DOHH2 (cell line): ENCODE data around the gene CMKLR1.

Experiments used
- H3F3A ChIP-seq: fragments of 200-600 bp; sonication (generic), shearing (Covaris generic); 2 replicates; pipeline ENCODE4 v1.6.0; 2016; ENCODE audit warnings: antibody characterized with exemption, mild to moderate bottlenecking; ENCODE audit not compliant: control insufficient read depth, insufficient read depth
- H3K27ac ChIP-seq: fragments of 200-600 bp; sonication (generic); 2 replicates; pipeline ENCODE4 v1.5.1; 2014; ENCODE audit warnings: low read depth, mild to moderate bottlenecking, low read length, moderate library complexity
- H3K27me3 ChIP-seq: fragments of 200-600 bp; sonication (generic); 2 replicates; pipeline ENCODE4 v1.6.1; 2014; ENCODE audit warnings: mild to moderate bottlenecking, low read length, mixed read lengths; ENCODE audit not compliant: control insufficient read depth
- H3K36me3 ChIP-seq: fragments of 200-600 bp; sonication (generic); 2 replicates; pipeline ENCODE4 v1.6.1; 2014; ENCODE audit warnings: mild to moderate bottlenecking, low read length, moderate library complexity, mixed read lengths; ENCODE audit not compliant: control insufficient read depth
- H3K4me1 ChIP-seq: fragments of 200-600 bp; sonication (generic); 2 replicates; pipeline ENCODE4 v1.6.1; 2014; ENCODE audit warnings: mild to moderate bottlenecking, low read length, mixed read lengths; ENCODE audit not compliant: control insufficient read depth
- H3K4me2 ChIP-seq: fragments of 200-600 bp; sonication (generic); 2 replicates; pipeline ENCODE4 v1.6.0; 2014; ENCODE audit warnings: mild to moderate bottlenecking, low read length, moderate library complexity
- H3K4me3 ChIP-seq: fragments of 200-600 bp; sonication (generic); 2 replicates; pipeline ENCODE4 v1.5.1; 2014; ENCODE audit warnings: mild to moderate bottlenecking, low read length, mixed read lengths
- H3K79me2 ChIP-seq: fragments of 200-600 bp; sonication (generic); 2 replicates; pipeline ENCODE4 v1.6.1; 2014; ENCODE audit warnings: mild to moderate bottlenecking, low read length, mixed read lengths; ENCODE audit not compliant: control insufficient read depth
- H3K9me2 ChIP-seq: fragments of 200-600 bp; sonication (generic); replicated peaks from 2 replicates; pipeline ENCODE4 v1.6.1; 2014; ENCODE audit warnings: mild to moderate bottlenecking, low read length, mixed read lengths; ENCODE audit not compliant: control insufficient read depth
- H3K9me3 ChIP-seq: fragments of 200-600 bp; sonication (generic); 2 replicates; pipeline ENCODE4 v1.6.1; 2014; ENCODE audit warnings: antibody characterized with exemption, low read length, mixed read lengths; ENCODE audit not compliant: control insufficient read depth, insufficient read depth
- H4K20me1 ChIP-seq: fragments of 200-600 bp; sonication (generic); 2 replicates; pipeline ENCODE4 v1.6.0; 2014; ENCODE audit warnings: low read depth, mild to moderate bottlenecking, antibody characterized with exemption, low read length, moderate library complexity; ENCODE audit not compliant: control insufficient read depth, insufficient read depth
- CTCF ChIP-seq: fragments of 200-600 bp; sonication (generic); IDR thresholded peaks from one replicate; pipeline ENCODE4 v1.5.1; 2014; ENCODE audit warnings: antibody characterized with exemption, mild to moderate bottlenecking, low read depth, low read length; ENCODE audit not compliant: poor library complexity, severe bottlenecking
- EZH2phosphoT487 ChIP-seq: fragments of 200-600 bp; sonication (generic); IDR thresholded peaks from 2 replicates; pipeline ENCODE4 v1.6.1; 2017; ENCODE audit warnings: borderline replicate concordance, mild to moderate bottlenecking, antibody characterized with exemption, low read length, moderate library complexity, mixed read lengths

The CMKLR1 gene

GRCh38 chr12:108382437-108382801 is 43.3 kb upstream of the CMKLR1 start:
- Histone ChIP-seq H3K27me3 (no peaks in the 10 kb centered on the region), H3F3A (no peaks in the 10 kb centered on the region), H3K79me2 (no peaks in the 10 kb centered on the region), H3K27ac (no peak overlapping the region), H3K4me3 (no peak overlapping the region), H4K20me1 (no peaks in the 10 kb centered on the region), H3K4me2 (no peak overlapping the region), H3K9me3 (no peaks in the 10 kb centered on the region), H3K4me1 (no peaks in the 10 kb centered on the region), H3K36me3 (no peaks in the 10 kb centered on the region), H3K9me2 (no peaks in the 10 kb centered on the region)
- no peak for TF ChIP-seq EZH2phosphoT487
- TF ChIP-seq CTCF: no peak

- Histone ChIP-seq H3K36me3 (no peaks in the 10 kb centered on the region), H3K4me1 (no peaks in the 10 kb centered on the region), H3K79me2 (no peaks in the 10 kb centered on the region), H3K27ac (no peak overlapping the region), H3F3A (no peaks in the 10 kb centered on the region), H3K4me2 (no peak overlapping the region), H3K4me3 (no peak overlapping the region), H4K20me1 (no peaks in the 10 kb centered on the region), H3K27me3 (no peaks in the 10 kb centered on the region), H3K9me3 (no peaks in the 10 kb centered on the region), H3K9me2 (no peaks in the 10 kb centered on the region)
- no peak for TF ChIP-seq EZH2phosphoT487
- TF ChIP-seq CTCF: no peak
Measured at GRCh38 chr12:108381787-108382436, 42.8 kb upstream of the CMKLR1 start.

GRCh38 chr12:108380382-108380781 is 41.3 kb upstream of the CMKLR1 start:
- H3K9me2 ChIP-seq: no peaks in the 10 kb centered on the region
- no peaks in the 10 kb centered on the region for H3K79me2 ChIP-seq
- no peak for TF ChIP-seq CTCF
- no peak for TF ChIP-seq EZH2phosphoT487
- no peaks in the 10 kb centered on the region for H3F3A ChIP-seq
- no peaks in the 10 kb centered on the region for H3K9me3 ChIP-seq
- H4K20me1 ChIP-seq: no peaks in the 10 kb centered on the region
- H3K4me3 ChIP-seq: no peak overlapping the region
- H3K27ac ChIP-seq: no peak overlapping the region
- no peaks in the 10 kb centered on the region for H3K36me3 ChIP-seq
- no peak overlapping the region for H3K4me2 ChIP-seq
- H3K27me3 ChIP-seq: no peaks in the 10 kb centered on the region
- no peaks in the 10 kb centered on the region for H3K4me1 ChIP-seq
